Common myeloid progenitor, CD34-positive (primary cell): ENCODE data around the gene LDLR.

Experiments used
- CTCF ChIA-PET: fragments of 350-600 bp; sonication (Branson Sonifier 250); formaldehyde crosslinking; loops from one replicate; lab custom pipeline; 2021; ENCODE audit warnings: antibody characterized with exemption; lab: Charles Lee
- POLR2A ChIA-PET: fragments of 350-600 bp; sonication (Branson Sonifier 250); formaldehyde crosslinking; loops from one replicate; lab custom pipeline; 2021; ENCODE audit warnings: antibody characterized with exemption; lab: Charles Lee
- DNase-seq, 3 donors: peaks; one replicate each; pipeline versions ENCODE4 v3.0.0 to v3.0.0-alpha.2; 2013
- H3K27ac ChIP-seq, 2 experiments: 1 replicate in 1 of 2; 2 replicates in 1 of 2; pipeline ENCODE4 v1.7.0; 2013; ENCODE audit warnings: inconsistent platforms in 2 of 2, low read length in 2 of 2, mild to moderate bottlenecking in 2 of 2, low read depth in 1 of 2, moderate library complexity in 1 of 2; ENCODE audit not compliant: severe bottlenecking in 2 of 2, insufficient read depth in 1 of 2, poor library complexity in 1 of 2
- H3K27me3 ChIP-seq, 5 experiments: replicated peaks in 2 of 5; 1 replicate in 3 of 5; 2 replicates in 2 of 5; pipeline versions ENCODE4 v1.6.1 to v1.7.0; 2013; ENCODE audit warnings: low read length in 4 of 5, mild to moderate bottlenecking in 2 of 5, moderate library complexity in 2 of 5, inconsistent platforms in 1 of 5; ENCODE audit not compliant: insufficient read depth in 5 of 5, control insufficient read depth in 4 of 5
- H3K36me3 ChIP-seq, 4 experiments: 1 replicate in 2 of 4; 2 replicates in 2 of 4; pipeline versions ENCODE4 v1.6.1 to v1.7.0; 2013; ENCODE audit warnings: low read length in 3 of 4, control low read depth in 1 of 4, mild to moderate bottlenecking in 1 of 4; ENCODE audit not compliant: control insufficient read depth in 4 of 4, insufficient read depth in 4 of 4
- H3K4me1 ChIP-seq, 4 experiments: 1 replicate in 3 of 4; 2 replicates in 1 of 4; pipeline versions ENCODE4 v1.6.1 to v1.7.1; 2013; ENCODE audit warnings: low read length in 3 of 4, mild to moderate bottlenecking in 3 of 4, control low read depth in 1 of 4, inconsistent platforms in 1 of 4, moderate library complexity in 1 of 4; ENCODE audit not compliant: control insufficient read depth in 4 of 4, insufficient read depth in 4 of 4; ENCODE audit errors: control extremely low read depth in 1 of 4
- H3K4me3 ChIP-seq, 7 experiments: 1 replicate in 4 of 7; 2 replicates in 3 of 7; pipeline versions ENCODE4 v1.5.1 to v1.7.0; 2013; ENCODE audit warnings: mild to moderate bottlenecking in 7 of 7, low read length in 6 of 7, moderate library complexity in 6 of 7, inconsistent platforms in 2 of 7, low read depth in 2 of 7, control low read depth in 1 of 7; ENCODE audit not compliant: insufficient read depth in 4 of 7, control insufficient read depth in 1 of 7; ENCODE audit errors: extremely low read depth in 1 of 7
- H3K9me3 ChIP-seq, 5 experiments: 1 replicate in 4 of 5; 2 replicates in 1 of 5; pipeline versions ENCODE4 v1.6.1 to v1.7.1; 2013; ENCODE audit warnings: low read length in 4 of 5, mild to moderate bottlenecking in 2 of 5, inconsistent platforms in 1 of 5, low read depth in 1 of 5, moderate library complexity in 1 of 5; ENCODE audit not compliant: control insufficient read depth in 4 of 5, insufficient read depth in 2 of 5; ENCODE audit errors: control extremely low read depth in 1 of 5
- WGBS: methylation state at CpG from one replicate; pipeline ENCODE4 v1.1.5; 2013; ENCODE audit not compliant: insufficient coverage; 5-methylcytosine and 5-hydroxymethylcytosine counted together

LDLR gene

GRCh38 chr19:11165486-11166030 is 76.3 kb downstream of the LDLR start:
- H3K4me1 ChIP-seq: no peaks in the 10 kb centered on the region
- no peaks in the 10 kb centered on the region for H3K27me3 ChIP-seq
- peaks cover 3 to 30% (median 8%) of the 10 kb centered on the region in 4 experiments for H3K36me3 ChIP-seq
- H3K4me3 ChIP-seq: no peak overlapping the region
- DNase-seq: no peak
- CTCF ChIA-PET: no interaction called here
- POLR2A ChIA-PET: no interaction called here
- no peak overlapping the region for H3K27ac ChIP-seq
- no peaks in the 10 kb centered on the region for H3K9me3 ChIP-seq
- WGBS: 100% methylated on average over 8 of the region's 13 CpGs

- H3K4me1 ChIP-seq: no peaks in the 10 kb centered on the region
- peaks cover 3 to 32% (median 9%) of the 10 kb centered on the region in 4 experiments for H3K36me3 ChIP-seq
- H3K27ac ChIP-seq: no peak overlapping the region
- no peak overlapping the region for H3K4me3 ChIP-seq
- ChIA-PET POLR2A (no interaction called here), CTCF (interaction anchor here (1.3 kb wide), 1 partner anchor 37 kb away, joined by 3 read pairs; no protein-coding TSS in a partner anchor)
- DNase-seq: no peak
- no peaks in the 10 kb centered on the region for H3K9me3 ChIP-seq
- 91% methylated on average over 23 of the region's 26 CpGs for WGBS
- H3K27me3 ChIP-seq: no peaks in the 10 kb centered on the region
Observed at GRCh38 chr19:11166281-11167142, 77.2 kb downstream of the LDLR start.

- DNase-seq: no peak
- no peaks in the 10 kb centered on the region for H3K27me3 ChIP-seq
- WGBS: 88% methylated on average over 7 of the region's 7 CpGs
- no peak overlapping the region for H3K4me3 ChIP-seq
- peaks cover 3 to 46% (median 13%) of the 10 kb centered on the region in 4 experiments for H3K36me3 ChIP-seq
- ChIA-PET CTCF (interaction anchor here (1.4 kb wide), 1 partner anchor 42 kb away, joined by 4 read pairs; no protein-coding TSS in a partner anchor), POLR2A (interaction anchor here (0.9 kb wide), 1 partner anchor 11 kb away, joined by 3 read pairs; no protein-coding TSS in a partner anchor)
- no peak overlapping the region for H3K27ac ChIP-seq
- H3K4me1 ChIP-seq: no peaks in the 10 kb centered on the region
- no peaks in the 10 kb centered on the region for H3K9me3 ChIP-seq
Observed at GRCh38 chr19:11168568-11168967, 79.3 kb downstream of the LDLR start.

GRCh38 chr19:11169896-11170678 is 80.8 kb downstream of the LDLR start:
- WGBS: 95% methylated on average over 30 of the region's 31 CpGs
- POLR2A ChIA-PET: no interaction called here
- no peaks in the 10 kb centered on the region for H3K4me1 ChIP-seq
- H3K9me3 ChIP-seq: no peaks in the 10 kb centered on the region
- no peaks in the 10 kb centered on the region for H3K27me3 ChIP-seq
- peak in 1 of 3 donors; percentile 15 for DNase-seq
- no peak overlapping the region for H3K27ac ChIP-seq
- H3K4me3 ChIP-seq: no peak overlapping the region
- peaks cover 5 to 58% (median 16%) of the 10 kb centered on the region in 4 experiments for H3K36me3 ChIP-seq
- CTCF ChIA-PET: no interaction called here

- POLR2A ChIA-PET: no interaction called here
- Histone ChIP-seq H3K4me1 (no peaks in the 10 kb centered on the region), H3K36me3 (peaks cover 2 to 52% (median 16%) of the 10 kb centered on the region in 4 experiments), H3K4me3 (no peak overlapping the region), H3K27me3 (no peaks in the 10 kb centered on the region), H3K9me3 (no peaks in the 10 kb centered on the region), H3K27ac (no peak overlapping the region)
- CTCF ChIA-PET: no interaction called here
- no peak for DNase-seq
- 100% methylated on average over 2 of the region's 5 CpGs for WGBS
Observed at GRCh38 chr19:11171144-11171543, 81.9 kb downstream of the LDLR start.

GRCh38 chr19:11172576-11172975 is 83.3 kb downstream of the LDLR start:
- ChIA-PET CTCF (no interaction called here), POLR2A (no interaction called here)
- H3K4me3 ChIP-seq: no peak overlapping the region
- no peaks in the 10 kb centered on the region for H3K4me1 ChIP-seq
- no peaks in the 10 kb centered on the region for H3K27me3 ChIP-seq
- H3K9me3 ChIP-seq: no peaks in the 10 kb centered on the region
- DNase-seq: no peak
- peaks cover 2 to 54% (median 20%) of the 10 kb centered on the region in 4 experiments for H3K36me3 ChIP-seq
- H3K27ac ChIP-seq: no peak overlapping the region
- 99% methylated on average over 5 of the region's 6 CpGs for whole genome bisulfite sequencing
